ENCODE data around the gene DYRK4.

Gene DYRK4

GRCh38 chr12:4564818-4565217 is 2.8 kb downstream of the DYRK4 start:
- DNase-seq (ENCODE audit: low read depth in 2 of 2): no peak

GRCh38 chr12:4566474-4566873 is 4.5 kb downstream of the DYRK4 start:
- no peak for DNase-seq (ENCODE audit: low read depth in 2 of 2)

DNA sequence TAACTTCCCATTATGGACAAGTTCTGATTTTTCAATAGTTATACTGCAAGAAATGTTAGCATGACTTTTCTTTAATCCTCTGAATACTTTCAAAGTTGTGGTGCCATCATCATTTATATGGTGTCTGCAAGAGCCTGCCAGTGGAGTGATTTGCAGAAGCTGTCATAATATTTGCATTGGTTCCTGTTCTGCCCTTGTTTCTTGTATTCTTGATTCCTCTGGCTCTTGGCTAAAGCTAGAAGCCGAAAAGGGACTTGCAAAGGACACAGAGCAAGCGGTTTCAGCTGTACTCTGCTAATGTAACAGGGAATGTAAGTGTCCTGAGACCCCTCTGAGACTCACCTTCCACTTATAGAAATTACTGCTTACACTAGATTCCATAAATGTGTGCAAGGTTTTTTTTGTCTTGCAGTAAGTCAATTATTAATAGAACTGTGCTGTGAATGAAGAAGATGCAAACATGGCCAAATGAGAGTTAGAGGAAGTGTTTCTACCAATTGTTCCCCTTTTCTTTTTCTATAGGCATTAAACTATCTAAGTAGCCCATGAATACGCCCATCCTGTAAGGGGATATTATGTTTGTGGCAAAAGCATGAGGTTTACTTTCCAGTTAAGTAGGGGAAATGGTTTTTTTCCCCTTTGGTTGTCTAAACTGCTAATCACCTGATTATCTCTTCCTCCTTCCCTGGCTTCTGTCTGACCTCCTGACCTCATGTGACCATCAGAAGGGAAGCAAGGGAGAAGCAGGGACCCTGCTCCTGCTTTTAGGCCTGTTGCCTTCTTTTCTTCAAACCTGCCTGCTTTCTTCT is 5.3 kb downstream of the DYRK4 start:
- DNase-seq (ENCODE audit: low read depth in 2 of 2): no peak

DNA sequence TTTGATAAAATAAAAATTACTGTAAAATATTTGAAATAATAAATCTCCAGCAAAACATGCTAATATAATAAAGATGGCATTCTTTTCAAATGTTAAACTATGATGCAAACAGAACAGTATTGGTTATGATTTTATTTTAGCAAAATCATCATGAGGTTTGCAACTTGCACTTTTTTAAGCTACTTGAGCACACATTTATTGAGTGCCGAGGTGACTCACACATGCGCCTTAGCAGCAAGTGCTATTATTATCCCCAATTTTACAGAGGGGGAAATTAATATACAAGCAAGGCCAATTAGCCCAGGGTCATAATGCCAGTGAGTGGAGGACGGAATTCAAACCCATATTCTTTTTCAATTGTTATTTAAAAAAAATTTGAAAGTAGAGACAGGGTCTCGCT is 7.3 kb downstream of the DYRK4 start:
- DNase-seq (ENCODE audit: low read depth in 2 of 2): no peak

GRCh38 chr12:4572680-4573079 is 10.7 kb downstream of the DYRK4 start:
- DNase-seq (ENCODE audit: low read depth in 2 of 2): no peak

DNA sequence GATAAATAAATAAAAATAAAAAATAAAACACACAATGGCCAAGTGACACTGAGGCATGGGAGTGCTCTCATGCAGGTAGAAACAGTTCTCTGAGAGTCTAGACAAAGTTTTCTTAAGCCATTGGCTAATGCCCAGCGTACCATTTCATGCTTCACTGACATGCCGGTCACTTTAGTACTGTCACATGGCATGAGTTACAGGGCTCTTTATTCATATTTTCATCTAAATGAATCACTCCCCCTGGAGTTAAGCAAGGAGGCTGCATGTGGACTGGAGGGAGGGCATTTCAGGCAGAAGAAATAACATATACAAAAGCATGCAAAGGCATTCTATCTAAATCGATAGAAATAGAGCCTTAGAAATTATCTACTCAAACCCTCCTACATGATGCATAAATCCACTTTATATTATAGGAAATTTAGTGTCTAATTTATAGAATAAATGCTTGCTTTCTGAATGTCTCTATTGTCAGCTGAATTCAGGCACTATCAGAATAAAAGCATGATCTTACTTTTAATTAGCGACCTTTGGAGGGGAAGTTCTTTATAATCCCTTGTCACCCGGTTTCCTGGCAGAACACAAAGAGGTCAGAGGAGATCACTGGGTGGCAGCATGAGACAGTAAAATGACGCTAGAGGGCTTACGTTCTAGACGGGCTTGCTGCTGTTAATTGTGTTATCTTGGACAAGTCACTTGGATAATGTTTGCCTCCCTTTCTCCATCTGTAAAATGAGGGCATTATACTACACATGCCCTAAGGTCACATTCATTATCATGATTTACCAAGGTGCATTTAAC is 17.5 kb downstream of the DYRK4 start:
- no peak for DNase-seq (ENCODE audit: low read depth in 2 of 2)

GRCh38 chr12:4580281-4580688 is 18.3 kb downstream of the DYRK4 start:
- no peak for DNase-seq (ENCODE audit: low read depth in 2 of 2)

DNA sequence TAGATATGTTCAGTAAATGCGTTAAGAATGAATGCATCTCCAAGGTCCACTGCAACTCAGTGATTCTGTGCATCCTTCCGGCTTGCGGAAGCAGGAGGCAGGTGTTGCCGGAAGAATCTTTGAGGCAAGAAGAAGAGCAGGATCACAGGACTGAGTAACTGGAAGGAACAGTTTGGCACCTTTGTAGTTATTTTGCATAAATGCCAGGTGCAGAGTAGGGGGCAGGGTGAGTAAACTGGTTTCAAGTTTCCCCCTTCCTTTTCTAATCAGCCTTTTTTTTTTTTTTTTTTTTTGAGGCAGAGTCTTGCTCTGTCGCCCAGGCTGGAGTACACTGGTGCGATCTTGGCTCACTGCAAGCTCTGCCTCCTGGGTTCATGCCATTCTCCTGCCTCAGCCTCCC is 22.3 kb downstream of the DYRK4 start:
- DNase-seq (ENCODE audit: low read depth in 2 of 2): no peak

DNA sequence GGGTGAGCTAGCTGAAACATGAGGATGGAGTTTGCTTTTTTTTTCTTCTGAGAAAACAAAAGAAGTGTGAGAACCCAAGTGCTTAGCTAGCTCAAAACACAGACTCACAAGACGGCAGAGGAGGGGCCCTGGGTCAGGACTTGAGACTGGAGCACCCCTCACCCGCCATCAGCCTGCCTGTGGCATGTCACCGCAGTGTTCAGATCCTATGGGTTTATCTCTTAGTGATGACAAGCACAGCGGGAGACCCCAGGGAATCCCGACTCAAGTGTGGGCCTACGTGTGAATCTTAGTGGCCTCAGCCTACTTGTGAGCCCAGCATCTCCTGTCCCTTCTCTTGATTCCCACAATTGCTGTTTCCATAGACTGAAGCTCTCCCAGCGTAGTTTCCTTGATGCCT is 22.9 kb downstream of the DYRK4 start:
- no peak for DNase-seq (ENCODE audit: low read depth in 2 of 2)

GRCh38 chr12:4586500-4586899 is 24.5 kb downstream of the DYRK4 start:
- no peak for DNase-seq (ENCODE audit: low read depth in 2 of 2)

DNA sequence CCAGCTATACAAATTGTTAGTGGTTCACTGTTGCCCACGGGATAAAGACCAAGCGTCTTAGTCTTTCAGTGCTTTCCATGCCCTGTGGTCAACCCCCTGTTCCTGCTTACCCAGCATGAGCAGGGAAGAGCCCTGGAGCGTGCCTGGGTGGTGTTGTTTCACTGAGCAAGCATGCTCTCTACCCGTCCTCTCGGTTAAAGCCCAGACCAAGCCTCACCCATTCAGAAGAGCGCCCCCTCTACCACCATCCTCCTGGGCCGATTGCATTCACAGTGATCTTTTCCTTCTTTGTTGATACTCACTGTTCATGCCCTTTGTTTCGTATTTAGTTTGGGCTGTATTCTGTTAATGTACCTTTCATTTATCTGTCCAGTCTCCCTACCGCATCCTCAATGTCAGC is 25.1 kb downstream of the DYRK4 start:
- no peak for DNase-seq (ENCODE audit: low read depth in 2 of 2)

GRCh38 chr12:4588916-4589315 is 26.9 kb downstream of the DYRK4 start:
- DNase-seq (ENCODE audit: low read depth in 2 of 2): no peak

DNA sequence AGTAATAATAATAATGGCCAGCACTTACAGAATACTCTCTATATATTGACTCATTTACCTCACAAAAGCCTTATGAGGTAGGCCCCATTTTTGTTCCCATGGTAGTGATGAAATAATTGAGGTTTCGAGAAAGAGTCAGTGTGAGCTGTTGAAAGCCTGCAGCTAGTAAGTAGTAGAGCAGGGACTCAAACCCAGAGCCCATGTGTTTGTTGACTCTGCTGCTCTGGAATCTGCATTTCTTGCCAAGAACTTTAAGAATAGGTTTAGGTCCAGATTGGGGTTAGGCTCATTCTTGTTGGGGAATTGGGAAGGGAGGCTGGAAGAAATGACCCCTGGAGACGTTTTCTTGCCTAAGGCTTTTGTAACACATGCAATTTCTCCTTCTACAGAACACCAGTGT is 27.9 kb downstream of the DYRK4 start:
- no peak for DNase-seq (ENCODE audit: low read depth in 2 of 2)

- no peak for DNase-seq (ENCODE audit: low read depth in 2 of 2)
Observed at GRCh38 chr12:4591180-4591687, 29.2 kb downstream of the DYRK4 start.

DNA sequence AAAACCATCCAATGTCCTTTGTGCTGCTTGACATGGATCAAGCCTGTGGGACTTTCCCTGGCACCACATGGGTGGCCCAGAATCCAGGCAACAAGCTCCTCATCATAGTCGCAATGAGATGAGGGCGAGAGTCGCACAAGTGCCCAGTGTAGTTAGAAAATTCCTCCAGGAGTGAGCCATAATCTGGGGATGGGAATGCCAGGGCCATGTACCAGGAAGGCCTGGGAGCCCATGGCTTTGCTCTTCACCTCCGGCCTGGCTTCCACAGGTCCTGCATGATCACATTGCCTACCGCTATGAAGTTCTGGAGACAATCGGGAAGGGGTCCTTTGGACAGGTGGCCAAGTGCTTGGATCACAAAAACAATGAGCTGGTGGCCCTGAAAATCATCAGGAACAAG is 33.9 kb downstream of the DYRK4 start:
- no peak for DNase-seq (ENCODE audit: low read depth in 2 of 2)

- DNase-seq (ENCODE audit: low read depth in 2 of 2): no peak
Observed at GRCh38 chr12:4603421-4603820, 41.4 kb downstream of the DYRK4 start.

GRCh38 chr12:4603946-4604345 is 41.9 kb downstream of the DYRK4 start:
- DNase-seq (ENCODE audit: low read depth in 2 of 2): no peak

DNA sequence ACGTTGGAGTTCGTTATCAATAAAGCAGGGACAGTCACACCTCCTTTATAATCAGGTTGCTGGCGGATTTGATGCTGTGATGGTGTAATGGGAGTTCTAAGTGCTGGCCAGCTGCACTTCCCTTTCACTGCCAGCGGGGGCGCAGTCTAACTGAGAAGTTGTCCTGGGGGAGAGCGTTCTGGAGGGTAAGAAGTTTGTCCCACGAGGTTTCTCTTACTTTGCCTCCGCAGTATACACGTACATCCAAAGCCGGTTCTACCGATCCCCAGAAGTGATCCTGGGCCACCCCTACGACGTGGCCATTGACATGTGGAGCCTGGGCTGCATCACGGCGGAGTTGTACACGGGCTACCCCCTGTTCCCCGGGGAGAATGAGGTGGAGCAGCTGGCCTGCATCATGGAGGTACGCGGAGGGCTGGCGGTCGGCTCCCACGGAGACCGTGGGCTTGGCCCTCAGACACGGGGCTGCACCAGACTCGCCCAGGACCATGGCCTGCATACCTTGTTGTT is 42.7 kb downstream of the DYRK4 start:
- peak; percentile 58 to 69 for DNase-seq (ENCODE audit: low read depth in 2 of 2)

- DNase-seq (ENCODE audit: low read depth in 2 of 2): no peak
Observed at GRCh38 chr12:4607056-4607455, 45.0 kb downstream of the DYRK4 start.

DNA sequence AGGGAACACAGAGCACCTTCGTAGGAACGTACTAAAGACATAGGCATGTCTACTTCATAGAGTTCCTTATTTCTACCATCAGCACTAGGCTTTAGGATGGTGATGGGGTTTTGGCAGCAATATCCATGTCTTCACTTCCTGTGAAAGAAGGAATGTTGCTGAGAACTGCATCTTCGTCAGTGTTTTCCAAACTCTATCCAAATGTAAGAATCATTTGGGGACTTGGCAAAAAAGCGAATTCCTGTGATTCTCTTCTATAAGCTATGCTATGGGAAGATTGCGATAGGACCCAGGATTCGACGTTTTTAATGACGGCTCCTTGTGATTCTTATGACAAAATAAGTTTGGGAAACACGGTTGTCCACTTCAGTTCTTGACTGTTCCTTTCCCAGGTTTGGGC is 47.1 kb downstream of the DYRK4 start:
- no peak for DNase-seq (ENCODE audit: low read depth in 2 of 2)

DNA sequence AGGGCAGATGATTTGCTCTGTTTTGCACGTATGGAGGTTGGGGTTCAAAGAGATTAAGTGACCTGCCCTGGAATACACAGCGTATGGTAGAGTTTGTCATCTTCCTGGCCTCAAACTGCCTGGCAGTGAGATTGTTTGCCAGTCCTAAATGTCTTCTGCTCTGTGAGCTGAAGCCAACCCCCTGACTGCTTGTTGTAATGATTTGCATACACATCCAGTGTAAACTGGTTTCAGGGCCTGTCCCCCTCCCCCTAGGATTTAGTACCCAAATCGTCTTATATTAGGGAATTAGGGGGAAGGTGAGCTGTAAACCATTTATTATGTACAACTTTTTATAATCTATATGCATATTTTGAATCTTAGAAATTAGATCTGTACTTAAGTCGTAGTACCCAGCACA is 48.5 kb downstream of the DYRK4 start:
- no peak for DNase-seq (ENCODE audit: low read depth in 2 of 2)

- no peak for DNase-seq (ENCODE audit: low read depth in 2 of 2)
Observed at GRCh38 chr12:4615667-4616066, 53.7 kb downstream of the DYRK4 start.

- no peak for DNase-seq (ENCODE audit: low read depth in 2 of 2)
Observed at GRCh38 chr12:4621511-4621910, 59.5 kb downstream of the DYRK4 start.

Measured in stimulated activated CD8-positive, alpha-beta memory T cell treated with anti-CD3 and anti-CD28 coated beads, Interleukin-7, amount 100 ng/mL, for 4 hours (primary cell).